A549 (cell line): ENCODE results near the gene ALG2.

Source experiments
- CEBPB ChIP-seq, 2 experiments: fragments of >200 bp in 1 of 2; sonication (Bioruptor Twin) in 1 of 2; formaldehyde crosslinking in 1 of 2; IDR thresholded peaks; 2 replicates each; pipeline ENCODE4 v1.6.1; 2012 to 2016
- CHD4 ChIP-seq: fragments of 200-600 bp; sonication (generic); IDR thresholded peaks from 2 replicates; pipeline ENCODE4 v1.6.1; 2016; ENCODE audit warnings: antibody characterized with exemption, mild to moderate bottlenecking, borderline replicate concordance
- CTCF ChIP-seq: fragments of >200 bp; sonication (Bioruptor Twin); formaldehyde crosslinking; IDR thresholded peaks from 3 replicates; pipeline ENCODE4 v1.5.1; 2016
- EP300 ChIP-seq, 2 experiments: fragments of >200 bp; sonication (Bioruptor Twin); formaldehyde crosslinking; IDR thresholded peaks; 2 replicates in 1 of 2; 3 replicates in 1 of 2; pipeline ENCODE4 v1.6.1; 2016 to 2017
- KDM5A ChIP-seq: fragments of 200-600 bp; sonication (generic); IDR thresholded peaks from 2 replicates; pipeline ENCODE4 v1.6.1; 2016; ENCODE audit warnings: antibody characterized with exemption, mild to moderate bottlenecking
- MAX ChIP-seq: IDR thresholded peaks from 2 replicates; pipeline ENCODE4 v1.6.1; 2012
- NFE2L2 ChIP-seq: fragments of 150-350 bp; conservative IDR thresholded peaks from 2 replicates; pipeline ENCODE4 v1.6.1; 2014; ENCODE audit warnings: low read length
- POLR2A ChIP-seq: IDR thresholded peaks from 2 replicates; pipeline ENCODE4 v1.6.1; 2012; ENCODE audit warnings: mild to moderate bottlenecking, low read length
- POLR2AphosphoS2 ChIP-seq: conservative IDR thresholded peaks from 2 replicates; pipeline ENCODE4 v1.6.1; 2012; ENCODE audit warnings: low read length, improper control_type of control experiment, inconsistent platforms
- RFX5 ChIP-seq: fragments of 450-650 bp; IDR thresholded peaks from 2 replicates; pipeline ENCODE4 v1.7.1; 2014; ENCODE audit warnings: antibody characterized with exemption, mild to moderate bottlenecking, moderate library complexity
- ZFP36 ChIP-seq: fragments of 450-650 bp; IDR thresholded peaks from 2 replicates; pipeline ENCODE4 v1.6.1; 2014; ENCODE audit warnings: borderline replicate concordance; ENCODE audit not compliant: partially characterized antibody
- TF ChIP-seq, protein P1 (sequence below): IDR thresholded peaks from 2 replicates; pipeline ENCODE4 v1.6.1; 2012
- TF ChIP-seq, protein P2 (sequence below): fragments of 200-600 bp; sonication (generic); IDR thresholded peaks from 2 replicates; pipeline ENCODE4 v1.6.1; 2016; ENCODE audit warnings: antibody characterized with exemption, mild to moderate bottlenecking, moderate library complexity

GRCh38 chr9:99220011-99220410, 1.7 kb downstream of the ALG2 start:
- TF ChIP-seq EP300 (IDR thresholded peaks at IDR 0.05) (no peak), CTCF (no peak), RFX5 (no peak), KDM5A (no peak), POLR2AphosphoS2 (no peak), MAX (no peak), NFE2L2 (no peak), ZFP36 (no peak), POLR2A (no peak), CHD4 (no peak), CEBPB (IDR thresholded peaks at IDR 0.05) (no peak)
- TF ChIP-seq, protein P1, sequence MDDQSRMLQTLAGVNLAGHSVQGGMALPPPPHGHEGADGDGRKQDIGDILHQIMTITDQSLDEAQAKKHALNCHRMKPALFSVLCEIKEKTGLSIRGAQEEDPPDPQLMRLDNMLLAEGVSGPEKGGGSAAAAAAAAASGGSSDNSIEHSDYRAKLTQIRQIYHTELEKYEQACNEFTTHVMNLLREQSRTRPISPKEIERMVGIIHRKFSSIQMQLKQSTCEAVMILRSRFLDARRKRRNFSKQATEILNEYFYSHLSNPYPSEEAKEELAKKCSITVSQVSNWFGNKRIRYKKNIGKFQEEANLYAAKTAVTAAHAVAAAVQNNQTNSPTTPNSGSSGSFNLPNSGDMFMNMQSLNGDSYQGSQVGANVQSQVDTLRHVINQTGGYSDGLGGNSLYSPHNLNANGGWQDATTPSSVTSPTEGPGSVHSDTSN: no peak
- TF ChIP-seq, protein P2, sequence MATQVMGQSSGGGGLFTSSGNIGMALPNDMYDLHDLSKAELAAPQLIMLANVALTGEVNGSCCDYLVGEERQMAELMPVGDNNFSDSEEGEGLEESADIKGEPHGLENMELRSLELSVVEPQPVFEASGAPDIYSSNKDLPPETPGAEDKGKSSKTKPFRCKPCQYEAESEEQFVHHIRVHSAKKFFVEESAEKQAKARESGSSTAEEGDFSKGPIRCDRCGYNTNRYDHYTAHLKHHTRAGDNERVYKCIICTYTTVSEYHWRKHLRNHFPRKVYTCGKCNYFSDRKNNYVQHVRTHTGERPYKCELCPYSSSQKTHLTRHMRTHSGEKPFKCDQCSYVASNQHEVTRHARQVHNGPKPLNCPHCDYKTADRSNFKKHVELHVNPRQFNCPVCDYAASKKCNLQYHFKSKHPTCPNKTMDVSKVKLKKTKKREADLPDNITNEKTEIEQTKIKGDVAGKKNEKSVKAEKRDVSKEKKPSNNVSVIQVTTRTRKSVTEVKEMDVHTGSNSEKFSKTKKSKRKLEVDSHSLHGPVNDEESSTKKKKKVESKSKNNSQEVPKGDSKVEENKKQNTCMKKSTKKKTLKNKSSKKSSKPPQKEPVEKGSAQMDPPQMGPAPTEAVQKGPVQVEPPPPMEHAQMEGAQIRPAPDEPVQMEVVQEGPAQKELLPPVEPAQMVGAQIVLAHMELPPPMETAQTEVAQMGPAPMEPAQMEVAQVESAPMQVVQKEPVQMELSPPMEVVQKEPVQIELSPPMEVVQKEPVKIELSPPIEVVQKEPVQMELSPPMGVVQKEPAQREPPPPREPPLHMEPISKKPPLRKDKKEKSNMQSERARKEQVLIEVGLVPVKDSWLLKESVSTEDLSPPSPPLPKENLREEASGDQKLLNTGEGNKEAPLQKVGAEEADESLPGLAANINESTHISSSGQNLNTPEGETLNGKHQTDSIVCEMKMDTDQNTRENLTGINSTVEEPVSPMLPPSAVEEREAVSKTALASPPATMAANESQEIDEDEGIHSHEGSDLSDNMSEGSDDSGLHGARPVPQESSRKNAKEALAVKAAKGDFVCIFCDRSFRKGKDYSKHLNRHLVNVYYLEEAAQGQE: no peak
